Measurements from ENCODE around the gene NR1I3. TPM values are rescaled to one million over a fixed set of nuclear protein-coding genes. Genes with fewer than 3 reads are reported as not detected.

Gene NR1I3
- total RNA-seq, 1 experiment from 2014 or later = not detected

DNA sequence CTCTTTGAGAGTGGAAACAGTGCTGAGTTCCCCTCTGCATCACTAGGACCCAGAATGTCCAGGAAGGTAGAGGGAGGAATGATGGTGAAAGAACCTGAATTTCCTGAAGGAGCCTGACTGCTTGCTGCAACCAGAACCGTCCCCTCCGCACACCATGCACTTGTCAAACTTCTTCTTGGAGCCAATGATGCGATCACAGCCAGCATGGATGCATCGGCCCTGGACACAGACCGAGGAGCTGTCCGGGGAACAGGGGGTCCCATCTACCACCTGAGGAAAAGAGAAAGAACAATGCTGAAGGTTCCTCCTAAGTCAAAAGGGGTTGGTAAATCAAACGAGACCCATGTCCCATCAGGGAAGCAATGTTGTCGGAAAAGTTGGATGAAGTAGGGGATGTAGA, 46.0 kb downstream of the NR1I3 start:
- no peak overlapping the region for H2BK120ac ChIP-seq (ENCODE audit: low read depth, low read length, poor library complexity, severe bottlenecking)
- TF ChIP-seq, protein P1, sequence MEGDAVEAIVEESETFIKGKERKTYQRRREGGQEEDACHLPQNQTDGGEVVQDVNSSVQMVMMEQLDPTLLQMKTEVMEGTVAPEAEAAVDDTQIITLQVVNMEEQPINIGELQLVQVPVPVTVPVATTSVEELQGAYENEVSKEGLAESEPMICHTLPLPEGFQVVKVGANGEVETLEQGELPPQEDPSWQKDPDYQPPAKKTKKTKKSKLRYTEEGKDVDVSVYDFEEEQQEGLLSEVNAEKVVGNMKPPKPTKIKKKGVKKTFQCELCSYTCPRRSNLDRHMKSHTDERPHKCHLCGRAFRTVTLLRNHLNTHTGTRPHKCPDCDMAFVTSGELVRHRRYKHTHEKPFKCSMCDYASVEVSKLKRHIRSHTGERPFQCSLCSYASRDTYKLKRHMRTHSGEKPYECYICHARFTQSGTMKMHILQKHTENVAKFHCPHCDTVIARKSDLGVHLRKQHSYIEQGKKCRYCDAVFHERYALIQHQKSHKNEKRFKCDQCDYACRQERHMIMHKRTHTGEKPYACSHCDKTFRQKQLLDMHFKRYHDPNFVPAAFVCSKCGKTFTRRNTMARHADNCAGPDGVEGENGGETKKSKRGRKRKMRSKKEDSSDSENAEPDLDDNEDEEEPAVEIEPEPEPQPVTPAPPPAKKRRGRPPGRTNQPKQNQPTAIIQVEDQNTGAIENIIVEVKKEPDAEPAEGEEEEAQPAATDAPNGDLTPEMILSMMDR (conservative IDR thresholded peaks at IDR 0.05) = no peak
- H3K56ac ChIP-seq (ENCODE audit: insufficient read length, low read depth, low read length) = no peak overlapping the region
- H3K4me2 ChIP-seq (ENCODE audit: insufficient read depth, insufficient read length, low read length) = no peak overlapping the region
- no peaks in the 10 kb centered on the region; the same call in 1 of the 2 replicates for H3K4me1 ChIP-seq (ENCODE audit: insufficient read depth, low read length)
- no peak overlapping the region for H3K18ac ChIP-seq (ENCODE audit: insufficient read length, low read depth, low read length)
- H3K79me1 ChIP-seq (ENCODE audit: insufficient read depth, low read depth, low read length, poor library complexity, severe bottlenecking) = no peaks in the 10 kb centered on the region
- no peak overlapping the region for H3K23ac ChIP-seq (ENCODE audit: insufficient read length, low read depth, low read length)
- no peak overlapping the region for H3K27ac ChIP-seq (ENCODE audit: insufficient read length, low read depth, low read length)
- no peak overlapping the region for H2AFZ ChIP-seq (ENCODE audit: low read length)
- Mint-ChIP-seq H3K4me1 (peaks cover 12 to 17% of the 10 kb centered on the region in 2 experiments), H3K27ac (no peak overlapping the region), H3K27me3 (ENCODE audit: low read depth) (no peaks in the 10 kb centered on the region), H3K9me3 (no peaks in the 10 kb centered on the region), H3K36me3 (ENCODE audit: insufficient read depth in 1 of 3, low read depth in 3 of 3) (peaks cover 0 to 29% (median 16%) of the 10 kb centered on the region in 3 experiments; a peak in 4 of 7 replicates), H3K4me3 (no peak overlapping the region)
- H4K5ac ChIP-seq (ENCODE audit: insufficient read length, low read depth, low read length) = no peak overlapping the region
- no peaks in the 10 kb centered on the region for H3K79me2 ChIP-seq (ENCODE audit: insufficient read depth, low read length)
- no peaks in the 10 kb centered on the region for H3K27me3 ChIP-seq (ENCODE audit: insufficient read depth, low read length)
- H3K9ac ChIP-seq (ENCODE audit: extremely low read depth, insufficient read length, low read length) = no peak overlapping the region
- H4K20me1 ChIP-seq (ENCODE audit: control insufficient read depth, insufficient read depth, insufficient read length) = no peaks in the 10 kb centered on the region
- H2BK12ac ChIP-seq (ENCODE audit: insufficient read length, low read depth, low read length) = no peak overlapping the region
- H2BK5ac ChIP-seq (ENCODE audit: insufficient read length, low read length) = no peak overlapping the region
- no peaks in the 10 kb centered on the region for H3K23me2 ChIP-seq (ENCODE audit: insufficient read length, low read depth, low read length, poor library complexity, severe bottlenecking)
- H2BK15ac ChIP-seq (ENCODE audit: low read depth, low read length) = no peak overlapping the region
- no CpG with 5 or more reads among the region's 8 CpGs for WGBS (ENCODE audit: extremely low coverage, insufficient read length, low lambda C conversion rate)
- no peak overlapping the region for H3K14ac ChIP-seq (ENCODE audit: insufficient read depth, low read length)
- no peak overlapping the region for H2BK20ac ChIP-seq (ENCODE audit: low read depth, low read length, poor library complexity, severe bottlenecking)
- no peaks in the 10 kb centered on the region for H3K9me3 ChIP-seq (ENCODE audit: control insufficient read depth, low read depth, low read length)
- DNase-seq = no peak
- H4K8ac ChIP-seq (replicated peaks; ENCODE audit: insufficient read length, low read depth, low read length) = no peak overlapping the region
- H3T11ph ChIP-seq (ENCODE audit: low read length) = no peak overlapping the region
- no peak overlapping the region for H2AK5ac ChIP-seq (ENCODE audit: insufficient read length, low read length)
- H4K91ac ChIP-seq (ENCODE audit: insufficient read length, low read depth, low read length) = no peak overlapping the region
- no peak overlapping the region for H3K4ac ChIP-seq (ENCODE audit: low read depth, low read length)

Measured in H9 (cell line).